HPDE6-E6E7 (cell line): Measurements from ENCODE around the gene SLPI.

Experiments used
- DNase-seq: peaks from one replicate; pipeline ENCODE4 v3.0.0; 2011; ENCODE audit warnings: missing footprints; ENCODE audit errors: extremely low spot score

Gene SLPI

DNA sequence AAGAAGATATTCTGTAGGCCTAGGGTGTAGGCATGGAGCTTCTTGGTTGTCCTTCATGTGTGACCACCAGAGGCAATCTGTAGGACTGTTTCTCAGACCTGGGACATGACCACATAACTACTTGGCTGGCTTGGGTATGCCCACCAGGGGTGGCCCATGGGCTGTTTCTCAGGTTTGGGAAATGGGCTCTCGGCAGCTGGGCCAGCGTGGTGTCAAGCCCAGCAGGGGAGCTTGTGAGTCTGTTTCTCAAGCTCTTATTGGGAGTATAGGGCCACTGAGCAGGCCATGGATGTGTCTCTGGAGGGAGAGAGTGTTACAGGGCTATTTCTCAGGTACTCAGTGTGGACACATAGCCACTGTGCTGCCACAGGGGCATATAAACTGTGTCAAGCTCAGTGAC, 35.7 kb downstream of the SLPI start:
- DNase-seq: no peak

- DNase-seq: no peak
These were observed 36.2 kb downstream of the SLPI start for GRCh38 chr20:45218124-45218523.

DNA sequence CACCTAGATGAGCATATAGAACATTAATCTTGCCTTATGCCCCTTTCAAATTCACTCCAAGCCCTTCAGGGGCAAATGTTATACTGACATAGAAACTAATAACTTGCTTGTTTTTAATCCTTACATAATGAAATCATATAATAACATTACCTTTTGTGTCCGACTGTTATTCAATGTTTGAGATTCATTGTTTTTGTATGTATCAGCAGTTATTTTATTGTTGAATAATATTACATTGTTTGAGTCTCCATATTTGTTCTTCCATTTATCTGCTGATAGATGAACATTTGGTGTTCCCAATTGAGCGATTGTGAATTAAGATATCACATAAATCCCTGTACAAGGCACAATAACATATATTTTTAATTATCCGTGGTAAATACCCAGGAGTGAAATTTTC, 41.5 kb downstream of the SLPI start:
- DNase-seq: no peak

DNA sequence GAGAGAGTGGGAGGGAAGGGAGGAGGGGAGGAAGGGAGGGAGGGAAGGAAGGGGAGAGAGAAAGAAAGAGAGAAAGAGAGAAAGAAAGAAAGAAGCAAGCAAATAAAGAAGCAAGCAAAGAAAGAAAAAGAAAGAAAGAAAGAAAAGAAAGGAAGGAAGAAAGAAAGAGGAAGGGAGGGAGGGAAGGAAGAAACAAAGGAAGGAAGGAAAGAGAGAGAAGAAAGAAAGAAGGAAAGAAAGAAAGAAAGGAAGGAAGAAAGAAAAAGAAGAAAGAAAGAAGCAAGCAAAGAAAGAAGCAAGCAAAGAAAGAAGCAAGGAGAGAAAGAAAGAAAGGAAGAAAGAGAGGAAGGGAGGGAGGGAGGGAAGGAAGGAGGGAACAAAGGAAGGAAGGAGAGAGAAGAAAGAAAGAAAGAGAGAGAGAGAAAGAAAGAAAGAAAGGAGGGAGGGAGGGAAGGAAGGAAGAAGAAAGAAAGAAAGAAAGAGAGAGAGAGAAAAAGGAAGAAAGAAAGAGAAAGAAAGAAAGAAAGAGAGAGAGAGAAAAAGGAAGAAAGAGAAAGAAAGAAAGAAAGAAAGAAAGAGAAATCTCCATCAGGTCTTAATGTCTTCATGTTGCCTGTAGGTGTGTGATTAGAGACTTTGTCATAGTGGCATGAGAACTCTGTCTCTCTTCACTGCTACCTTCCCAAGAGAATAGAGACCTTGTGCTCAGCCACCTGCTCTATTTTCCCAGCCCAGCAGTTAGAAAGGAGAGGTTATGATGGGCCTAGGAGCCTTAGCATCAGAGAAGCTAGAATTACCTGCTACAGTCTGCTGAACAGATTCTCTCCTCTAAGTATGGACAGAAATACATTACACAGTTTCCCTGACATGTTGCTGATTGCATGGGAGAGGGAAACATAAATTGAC, 42.5 kb downstream of the SLPI start:
- no peak for DNase-seq

DNA sequence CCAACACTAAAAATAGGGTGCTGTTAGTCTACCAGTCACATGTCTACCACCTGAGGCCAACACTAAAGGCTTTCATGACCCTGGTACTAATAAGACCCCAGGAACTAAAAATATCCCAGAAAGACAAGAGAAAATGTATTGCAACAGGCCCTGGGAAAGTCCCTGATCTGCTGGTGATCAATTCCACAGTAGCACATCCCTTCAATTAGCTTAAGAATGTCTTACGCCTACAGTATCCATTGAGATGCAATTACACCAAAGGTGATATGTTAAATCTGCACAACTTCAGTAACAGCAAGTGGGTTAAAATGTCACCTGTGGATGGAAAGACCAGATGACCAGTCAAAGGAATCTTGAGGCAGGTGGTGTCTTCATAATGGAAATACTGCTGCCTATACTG, 44.4 kb downstream of the SLPI start:
- no peak for DNase-seq

- no peak for DNase-seq
These were observed 47.6 kb downstream of the SLPI start, which contains the start of gene SEMG1 for GRCh38 chr20:45206725-45207124. SEMG1 (plus strand) TSS chr20:45207033; CDS start chr20:45207054, 21 bp downstream.
